OCI-M2 (cell line): ENCODE results near the gene TANGO6.
"Not testable (repeated sequence)": the region's sequence is repeated elsewhere in the genome, so short reads cannot be mapped to it uniquely, and the experiment has no call there.

Source experiments
- DNase-seq: peaks from one replicate; lab custom pipeline; 2025; ENCODE audit not compliant: unreplicated experiment; lab: John Stamatoyannopoulos, UW

Gene TANGO6

DNA sequence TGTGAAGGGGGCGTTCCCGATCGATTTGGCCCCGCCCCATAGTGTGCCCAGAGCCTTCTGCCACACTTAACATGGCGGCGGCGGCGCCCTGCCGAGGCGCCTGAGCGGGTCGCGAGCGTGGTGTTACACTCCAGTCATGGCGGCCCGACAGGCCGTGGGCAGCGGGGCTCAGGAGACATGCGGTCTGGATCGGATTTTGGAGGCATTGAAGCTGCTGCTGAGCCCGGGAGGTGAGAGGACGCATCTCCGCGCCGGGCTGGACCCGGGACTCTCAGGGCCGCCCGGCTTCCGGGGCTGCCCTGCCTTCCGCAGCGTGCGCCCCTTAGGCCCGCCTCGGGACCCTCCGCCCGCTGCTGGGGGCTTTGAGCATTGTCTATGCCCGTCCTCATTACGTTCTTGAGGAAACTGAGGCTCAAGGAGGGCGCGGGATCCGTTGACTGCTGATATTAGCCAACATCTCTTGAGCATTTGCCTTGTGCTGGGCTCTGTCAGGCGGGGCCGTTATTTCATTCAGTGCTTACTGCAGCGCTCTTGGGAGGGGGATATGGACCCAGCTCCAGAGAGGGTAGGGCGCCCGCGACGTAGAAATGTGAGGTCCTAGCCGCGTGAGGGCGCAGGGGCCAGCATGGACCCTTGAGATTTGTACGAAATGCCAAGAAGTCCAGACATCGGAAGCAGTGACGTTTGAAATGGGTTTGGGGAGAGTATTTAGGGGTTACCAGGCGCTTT, at the start of gene TANGO6:
Gene TANGO6, plus strand, starts transcription at position 50 of the 729 bp plus-strand sequence. Its CDS starts 87 bp downstream, at position 137.
- peak; percentile 54 for DNase-seq

DNA sequence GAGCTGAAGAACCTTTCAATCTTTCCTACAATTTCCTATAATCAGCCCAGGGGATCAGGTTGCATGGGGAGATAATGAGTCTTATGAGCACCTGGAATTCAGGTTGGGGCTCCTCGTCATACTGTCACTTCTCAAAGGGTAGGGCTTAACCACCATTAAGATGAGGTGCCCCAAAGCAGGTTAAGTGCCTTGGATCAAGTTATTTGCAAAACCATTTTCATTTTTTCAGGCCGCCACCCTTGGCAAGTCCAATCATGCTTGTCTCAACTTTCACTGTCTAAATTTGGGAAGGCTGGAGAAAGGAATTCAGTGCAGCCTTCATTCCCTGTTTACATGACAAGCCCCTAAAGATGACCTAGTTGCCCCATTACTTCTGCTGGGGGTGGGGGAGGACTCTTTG, 44.9 kb upstream of the TANGO6 start:
- no peak for DNase-seq

DNA sequence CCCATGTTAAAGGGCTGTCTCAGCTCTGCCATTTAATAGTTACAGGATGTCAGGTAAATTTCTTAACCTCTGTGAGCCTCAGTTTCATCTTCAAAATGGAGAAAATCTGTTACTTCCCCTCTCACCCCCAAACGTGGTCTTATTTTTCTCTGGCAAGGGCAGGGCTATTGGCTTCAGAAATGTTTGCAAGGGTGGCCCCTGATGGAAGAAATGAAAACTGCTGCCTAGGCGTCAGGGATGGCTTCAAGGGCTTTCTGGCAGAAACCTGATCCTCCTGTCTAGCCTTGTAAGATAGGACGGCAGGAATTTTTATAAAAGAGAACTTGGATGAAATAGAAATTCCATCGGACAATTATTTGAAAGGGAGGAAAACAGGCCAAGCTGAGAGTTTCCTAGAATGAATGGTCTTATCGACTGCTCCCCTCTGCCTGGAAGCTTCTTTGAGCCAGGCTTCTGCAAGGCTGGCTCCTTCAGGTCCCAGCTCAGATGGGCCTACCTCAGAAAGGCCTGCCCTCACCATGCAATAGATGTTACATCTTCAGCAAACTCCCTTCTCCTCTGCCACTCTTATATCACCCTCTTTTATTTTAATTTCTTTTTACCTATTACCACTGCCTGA, 43.0 kb upstream of the TANGO6 start:
- no peak for DNase-seq

DNA sequence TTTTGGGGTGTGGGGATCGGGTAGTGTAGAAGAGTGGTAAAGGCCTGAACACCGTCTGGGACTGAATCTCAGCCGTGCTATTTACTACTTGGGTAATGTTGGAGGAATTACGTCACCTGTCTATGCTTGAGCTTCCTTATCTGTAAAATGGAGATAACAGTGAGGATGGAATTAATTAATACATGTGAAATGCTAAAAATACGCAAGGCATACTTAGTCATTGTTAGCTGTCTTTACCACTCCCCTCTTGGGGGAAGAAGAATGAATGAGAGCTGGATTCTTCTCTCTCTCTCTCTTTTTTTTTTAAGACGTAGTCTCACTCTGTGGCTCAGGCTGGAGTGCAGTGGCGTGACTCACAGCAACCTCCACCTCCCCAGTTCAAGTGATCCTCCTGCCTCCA, 41.1 kb upstream of the TANGO6 start:
- DNase-seq = no peak

DNA sequence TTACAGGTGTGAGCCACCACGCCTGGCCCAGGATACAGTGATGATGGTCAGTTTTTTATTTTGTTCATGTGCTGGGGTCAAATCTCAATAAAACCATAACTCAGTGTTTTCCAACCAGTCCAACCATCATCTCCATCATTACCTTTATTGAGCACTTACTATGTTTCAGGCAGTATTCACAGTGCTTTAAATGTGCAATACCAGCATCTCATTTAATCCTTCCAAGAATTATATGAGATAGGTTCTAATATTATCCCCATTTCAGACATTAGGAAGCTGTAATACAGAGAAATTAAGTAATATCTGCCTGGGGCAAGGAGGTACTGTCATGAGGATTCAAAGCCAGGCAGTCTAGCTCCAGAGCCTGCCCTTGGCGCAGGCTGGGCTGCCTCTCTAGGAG, 36.9 kb upstream of the TANGO6 start:
- DNase-seq = no peak

DNA sequence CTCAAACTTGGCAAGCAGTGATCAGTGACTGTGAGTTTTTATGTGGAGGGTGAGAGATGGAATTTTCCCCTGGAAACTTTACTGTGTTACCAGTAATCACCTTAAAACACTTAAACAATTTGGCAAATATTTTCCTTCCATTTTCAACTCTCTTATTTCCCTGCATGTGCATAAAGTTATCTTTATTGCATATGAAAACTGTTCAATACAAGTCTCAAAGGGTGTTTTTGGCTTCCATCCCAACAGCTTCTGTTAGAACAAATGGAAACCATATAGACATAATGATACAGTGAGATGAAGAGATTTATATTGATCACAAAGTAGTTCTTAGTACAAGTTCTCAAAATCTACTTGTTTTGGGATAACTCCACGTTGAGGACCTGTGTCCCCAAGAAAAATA, 36.4 kb upstream of the TANGO6 start:
- no peak for DNase-seq

DNA sequence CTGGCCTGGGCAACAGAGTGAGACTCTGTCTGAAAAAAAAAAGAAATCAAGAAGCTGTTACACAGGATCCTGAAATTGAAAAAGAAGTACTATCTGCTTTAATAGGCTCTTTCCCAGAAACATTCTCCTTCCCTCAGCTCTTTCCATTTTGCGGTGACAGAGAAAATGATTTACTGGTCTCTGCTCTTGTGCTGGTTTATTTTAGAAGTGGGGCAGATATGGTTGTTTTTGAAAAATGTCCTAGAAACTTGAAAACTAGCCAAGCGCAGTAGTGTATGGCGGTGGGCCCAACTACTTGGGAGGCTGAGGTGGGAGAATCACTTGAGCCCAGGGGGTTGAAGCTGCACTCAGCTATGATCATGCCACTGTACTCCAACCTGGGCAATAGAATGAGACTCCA, 28.8 kb upstream of the TANGO6 start:
- no peak for DNase-seq

DNA sequence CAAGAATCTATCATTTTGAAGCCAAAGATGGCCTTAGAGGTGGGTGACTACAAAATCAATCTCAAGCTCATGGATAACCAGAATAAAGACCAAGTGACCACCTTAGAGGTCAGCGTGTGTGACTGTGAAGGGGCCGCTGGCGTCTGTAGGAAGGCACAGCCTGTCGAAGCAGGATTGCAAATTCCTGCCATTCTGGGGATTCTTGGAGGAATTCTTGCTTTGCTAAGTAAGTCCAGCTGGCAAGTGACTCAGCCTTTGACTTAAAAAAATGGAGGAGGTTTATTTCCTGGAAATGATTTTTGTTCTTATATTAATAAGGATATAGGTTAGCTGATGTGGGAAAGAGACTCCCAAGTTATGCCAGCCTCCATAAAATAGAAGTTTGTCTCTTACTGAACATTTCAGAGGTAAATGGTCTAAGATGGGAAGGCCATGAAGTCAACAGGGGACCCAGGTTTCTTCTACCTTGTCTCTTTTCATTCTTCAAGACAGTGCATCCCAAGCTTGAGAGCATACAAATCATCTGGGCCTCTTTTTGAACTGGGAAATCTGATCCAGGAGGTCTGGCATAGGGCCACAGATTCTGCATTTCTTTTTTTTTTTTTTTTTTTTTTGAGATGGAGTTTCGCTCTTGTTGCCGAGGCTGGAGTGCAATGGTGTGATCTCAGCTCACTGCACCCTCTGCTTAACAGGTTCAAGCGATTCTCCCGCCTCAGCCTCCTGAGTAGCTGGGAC, 19.8 kb upstream of the TANGO6 start:
- no peak for DNase-seq

DNA sequence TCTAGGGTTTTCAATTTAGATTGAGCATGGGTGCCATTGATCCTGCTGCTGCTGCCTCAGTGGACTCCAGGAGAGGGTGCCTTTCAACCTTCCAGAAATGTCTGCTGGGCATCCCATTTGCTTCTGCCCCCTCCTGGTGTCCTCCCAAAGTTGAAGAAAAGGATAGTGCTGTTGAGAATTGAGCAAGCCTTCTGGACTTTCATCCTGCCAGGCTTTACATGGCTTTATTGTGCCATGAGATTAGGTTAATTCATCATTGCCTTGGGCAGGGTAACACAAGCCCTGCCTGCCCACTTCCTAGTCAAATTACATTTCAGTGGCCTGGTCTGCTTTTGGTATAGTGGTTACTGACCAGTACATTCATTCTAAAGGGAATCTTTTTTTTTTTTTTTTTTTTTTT, 17.9 kb upstream of the TANGO6 start:
- no peak for DNase-seq

DNA sequence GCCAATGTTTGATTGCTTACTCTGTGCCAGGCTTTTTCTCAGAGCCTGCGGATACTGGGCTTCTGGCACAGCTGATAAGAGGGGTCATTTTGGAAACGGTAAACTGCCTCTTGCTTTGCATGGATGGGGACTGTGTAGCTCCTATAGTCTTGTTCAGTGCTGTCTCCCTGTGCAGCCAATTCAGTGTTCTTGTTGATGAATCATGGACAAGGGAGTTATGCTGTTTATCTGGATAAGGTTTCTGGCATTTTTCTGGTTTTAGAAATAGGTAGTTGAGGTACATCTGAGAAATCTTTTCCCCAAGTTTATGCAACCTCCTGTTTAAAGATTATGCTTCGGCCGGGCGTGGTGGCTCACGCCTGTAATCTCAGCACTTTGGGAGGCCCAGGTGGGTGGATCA, 16.7 kb upstream of the TANGO6 start:
- DNase-seq = no peak

DNA sequence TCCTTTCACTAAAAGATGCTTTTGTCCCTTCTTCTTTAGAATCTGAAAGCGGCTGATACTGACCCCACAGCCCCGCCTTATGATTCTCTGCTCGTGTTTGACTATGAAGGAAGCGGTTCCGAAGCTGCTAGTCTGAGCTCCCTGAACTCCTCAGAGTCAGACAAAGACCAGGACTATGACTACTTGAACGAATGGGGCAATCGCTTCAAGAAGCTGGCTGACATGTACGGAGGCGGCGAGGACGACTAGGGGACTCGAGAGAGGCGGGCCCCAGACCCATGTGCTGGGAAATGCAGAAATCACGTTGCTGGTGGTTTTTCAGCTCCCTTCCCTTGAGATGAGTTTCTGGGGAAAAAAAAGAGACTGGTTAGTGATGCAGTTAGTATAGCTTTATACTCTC, 10.1 kb upstream of the TANGO6 start:
- no peak for DNase-seq

DNA sequence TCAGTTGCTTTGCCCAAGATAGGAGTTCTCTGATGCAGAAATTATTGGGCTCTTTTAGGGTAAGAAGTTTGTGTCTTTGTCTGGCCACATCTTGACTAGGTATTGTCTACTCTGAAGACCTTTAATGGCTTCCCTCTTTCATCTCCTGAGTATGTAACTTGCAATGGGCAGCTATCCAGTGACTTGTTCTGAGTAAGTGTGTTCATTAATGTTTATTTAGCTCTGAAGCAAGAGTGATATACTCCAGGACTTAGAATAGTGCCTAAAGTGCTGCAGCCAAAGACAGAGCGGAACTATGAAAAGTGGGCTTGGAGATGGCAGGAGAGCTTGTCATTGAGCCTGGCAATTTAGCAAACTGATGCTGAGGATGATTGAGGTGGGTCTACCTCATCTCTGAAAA, 8.8 kb upstream of the TANGO6 start:
- DNase-seq = no peak

DNA sequence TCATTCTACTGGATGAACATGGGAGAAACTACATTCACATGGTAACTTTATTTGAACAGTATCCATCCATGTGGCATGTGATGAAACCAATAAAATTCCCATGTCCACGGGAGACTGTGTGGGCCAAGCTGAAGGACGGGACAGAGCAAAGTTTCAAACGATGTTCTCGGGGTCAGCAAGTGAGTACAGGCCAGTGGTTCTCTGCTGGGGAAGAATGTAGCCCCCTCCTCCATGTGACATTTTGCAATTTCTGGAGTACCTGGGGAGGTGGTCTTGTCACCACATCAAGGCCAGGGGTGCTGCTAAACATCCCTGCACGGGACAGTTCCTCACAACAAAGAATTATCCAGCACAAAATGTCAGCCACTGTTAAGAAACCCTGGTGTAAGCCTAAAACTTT, 7.4 kb upstream of the TANGO6 start:
- no peak for DNase-seq

DNA sequence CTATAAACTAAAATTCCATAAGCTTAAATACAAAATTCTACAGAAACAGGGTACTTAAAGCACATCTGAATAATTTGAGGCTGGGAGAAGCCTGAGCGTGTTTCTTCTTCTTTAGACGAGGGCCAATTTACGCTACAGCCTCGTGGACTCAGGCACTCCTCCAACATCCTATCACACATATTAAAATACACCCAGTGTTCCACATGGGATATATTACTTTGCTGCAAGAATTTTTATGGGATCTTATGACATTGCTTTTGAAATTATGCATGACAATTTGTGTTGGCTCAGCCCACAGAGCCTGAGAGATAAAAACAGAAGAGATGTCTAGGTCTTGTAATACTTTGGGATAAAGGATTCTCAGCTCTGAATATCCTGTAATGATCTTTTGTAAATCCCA, 3.5 kb upstream of the TANGO6 start:
- DNase-seq = no peak

DNA sequence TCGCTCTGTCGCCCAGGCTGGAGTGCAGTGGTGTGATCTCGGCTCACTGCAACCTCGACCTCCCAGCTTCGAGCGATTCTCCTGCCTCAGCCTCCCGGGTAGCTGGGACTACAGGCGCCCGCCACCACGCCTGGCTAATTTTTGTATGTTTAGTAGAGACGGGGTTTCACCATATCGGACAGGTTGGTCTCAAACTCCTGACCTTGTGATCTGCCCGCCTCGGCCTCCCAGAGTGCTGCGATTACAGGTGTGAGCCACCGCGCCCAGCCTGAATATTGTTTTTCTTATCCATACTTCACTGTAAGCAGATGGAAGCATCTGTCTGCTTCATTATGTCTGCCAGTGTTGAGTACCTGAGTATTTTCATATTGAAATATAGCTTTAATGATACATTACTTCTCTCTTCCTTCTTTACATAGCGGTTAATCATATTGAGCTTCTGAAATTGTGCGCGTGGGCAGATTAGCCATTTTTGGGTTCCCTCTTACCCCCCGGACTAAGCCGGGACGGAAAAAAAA, 308 bp upstream of the TANGO6 start:
- not testable (repeated sequence) for DNase-seq

DNA sequence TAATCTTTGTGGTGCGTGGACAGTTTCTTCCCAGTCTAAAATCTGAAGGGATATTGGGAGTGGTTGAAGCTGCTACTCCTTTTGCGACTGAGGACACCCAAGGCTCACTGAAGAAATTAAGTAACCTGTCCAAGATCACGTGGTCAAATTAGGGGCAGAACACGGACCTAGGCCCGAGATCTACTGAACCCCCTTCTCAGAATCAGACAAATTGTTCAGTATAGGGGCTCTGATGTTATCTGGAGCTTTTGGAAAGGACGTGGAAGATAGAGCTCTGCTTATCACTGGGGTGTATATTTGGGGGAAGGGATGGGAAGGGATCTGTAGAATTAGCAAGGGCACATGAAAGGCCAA, 857 bp downstream of the TANGO6 start:
- no peak for DNase-seq

DNA sequence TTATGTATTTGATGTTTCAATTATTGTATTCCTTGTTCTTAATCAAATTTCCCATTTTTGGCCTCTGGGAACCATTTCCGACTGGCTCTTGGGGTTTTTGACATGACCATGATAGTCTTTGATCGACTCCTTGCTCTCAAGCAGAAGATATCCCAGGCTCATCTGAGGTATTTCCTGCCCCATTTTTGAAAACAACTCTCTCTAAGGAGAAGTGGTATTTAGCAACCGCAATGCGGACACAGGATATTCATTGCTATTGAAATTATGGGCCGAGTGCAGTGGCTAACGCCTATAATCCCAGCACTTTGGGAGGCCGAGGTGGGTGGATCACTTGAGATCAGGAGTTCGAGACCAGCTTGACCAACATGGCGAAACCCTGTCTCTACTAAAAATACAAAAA, 5.5 kb downstream of the TANGO6 start:
- DNase-seq = no peak

DNA sequence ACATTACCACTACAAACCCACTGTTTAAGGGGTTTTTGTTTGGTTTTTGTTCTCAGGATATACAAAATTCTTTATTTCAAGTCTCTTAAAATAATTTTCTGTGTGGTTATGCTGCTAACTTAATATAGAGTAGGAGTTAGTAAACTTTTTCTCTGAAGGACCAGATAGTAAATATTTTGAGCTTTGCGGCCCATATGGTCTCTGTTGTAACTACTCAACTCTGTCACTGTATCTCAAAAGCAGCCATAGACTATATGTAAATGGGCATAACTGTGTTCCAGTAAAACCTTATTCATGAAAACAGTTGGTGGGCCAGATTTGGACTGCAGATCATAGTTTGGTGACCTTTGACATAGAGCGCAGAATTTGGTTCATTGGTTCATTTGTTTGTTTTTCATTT, 7.2 kb downstream of the TANGO6 start:
- no peak for DNase-seq

DNA sequence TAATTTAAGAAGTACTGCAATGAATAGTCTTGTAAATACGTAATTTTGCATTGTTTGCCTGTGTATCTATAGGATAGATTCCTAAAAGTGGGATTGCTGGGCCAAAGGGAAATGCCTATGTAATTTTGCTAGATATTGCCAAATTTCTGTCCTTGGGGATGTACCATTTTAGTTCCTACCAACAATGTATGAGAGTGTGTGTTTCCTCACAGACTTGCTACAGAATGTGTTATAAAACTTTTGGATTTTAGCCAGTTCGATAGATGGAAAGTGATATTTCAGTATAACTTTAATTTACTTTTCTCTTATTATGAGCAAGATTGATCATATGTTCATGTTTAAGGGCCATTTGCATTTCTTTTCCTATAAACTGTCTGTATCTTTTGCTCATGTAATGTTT, 8.3 kb downstream of the TANGO6 start:
- no peak for DNase-seq

DNA sequence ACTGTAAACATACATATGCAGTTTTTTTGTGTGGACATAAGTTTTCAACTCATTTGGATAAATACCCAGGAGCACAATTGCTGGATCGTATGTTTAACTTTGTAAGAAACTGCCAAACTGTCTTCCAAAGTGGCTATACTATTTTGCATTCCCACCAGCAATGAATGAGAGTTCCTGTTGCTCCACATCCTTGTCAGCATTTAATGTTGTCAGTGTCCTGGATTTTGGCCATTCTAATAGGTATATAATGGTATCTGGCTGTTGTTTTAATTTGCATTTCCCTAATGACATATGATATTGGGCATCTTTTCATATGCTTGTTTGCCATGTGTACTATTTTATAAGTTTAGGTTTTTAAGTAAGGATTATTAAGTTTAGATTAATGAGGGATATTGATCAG, 14.1 kb downstream of the TANGO6 start:
- DNase-seq = no peak

DNA sequence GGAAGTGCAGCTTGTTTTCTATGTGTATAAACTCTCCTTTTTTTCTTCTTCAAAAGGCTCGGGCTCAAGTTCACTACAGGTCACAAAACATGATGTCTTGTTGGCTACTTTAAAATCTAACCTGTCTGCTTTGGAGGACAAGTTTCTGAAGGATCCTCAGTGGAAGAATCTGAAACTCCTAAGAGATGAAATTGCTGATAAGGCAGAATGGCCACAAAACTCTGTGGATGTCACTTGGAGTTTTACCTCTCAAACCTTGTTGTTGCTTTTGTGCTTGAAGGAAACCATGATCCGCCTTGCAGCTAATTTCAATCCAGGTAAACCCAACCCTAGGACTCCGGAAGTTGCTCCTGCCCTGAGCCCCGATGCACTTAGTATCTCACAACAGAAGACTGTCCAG, 16.5 kb downstream of the TANGO6 start:
- DNase-seq = no peak
